HepG2 (cell line): ENCODE data around the gene CREBZF. TPM values are rescaled to one million over a fixed set of nuclear protein-coding genes. Genes with fewer than 3 reads are reported as not detected.
A peak's percentile ranks its signal among the peaks of the same experiment; 100 is the strongest.

Experiments used
- ISX ChIP-seq: sonication (generic); formaldehyde crosslinking; conservative IDR thresholded peaks from 2 replicates; pipeline ENCODE4 v1.5.0; 2020; ENCODE audit warnings: missing genetic modification reagents
- MBD4 ChIP-seq: IDR thresholded peaks from 2 replicates; pipeline ENCODE4 v1.6.1; 2012; ENCODE audit warnings: low read length, inconsistent platforms, borderline replicate concordance
- MTF1 ChIP-seq: sonication (generic); formaldehyde crosslinking; IDR thresholded peaks from 2 replicates; pipeline ENCODE4 v1.5.0; 2020; ENCODE audit warnings: missing genetic modification reagents
- NPAS2 ChIP-seq: sonication (generic); formaldehyde crosslinking; IDR thresholded peaks from 2 replicates; pipeline ENCODE4 v1.8.0; 2022; ENCODE audit warnings: mild to moderate bottlenecking, missing genetic modification reagents, borderline replicate concordance
- NRL ChIP-seq: sonication (generic); formaldehyde crosslinking; IDR thresholded peaks from 2 replicates; pipeline ENCODE4 v1.5.0; 2020; ENCODE audit warnings: missing genetic modification reagents, mild to moderate bottlenecking, moderate library complexity, borderline replicate concordance
- SMYD3 ChIP-seq: sonication (generic); formaldehyde crosslinking; IDR thresholded peaks from 2 replicates; pipeline ENCODE4 v1.8.1; 2023; ENCODE audit warnings: mild to moderate bottlenecking, missing genetic modification reagents
- ZNF460 ChIP-seq: sonication (generic); formaldehyde crosslinking; IDR thresholded peaks from 2 replicates; pipeline ENCODE4 v1.5.1; 2020; ENCODE audit warnings: missing genetic modification reagents, mild to moderate bottlenecking, borderline replicate concordance
- ZNF484 ChIP-seq: sonication (generic); formaldehyde crosslinking; IDR thresholded peaks from 2 replicates; pipeline ENCODE4 v1.5.1; 2020; ENCODE audit warnings: mild to moderate bottlenecking, low read depth, missing genetic modification reagents, borderline replicate concordance
- ZNF670 ChIP-seq: sonication (generic); formaldehyde crosslinking; IDR thresholded peaks from 2 replicates; pipeline ENCODE4 v1.8.0; 2022; ENCODE audit warnings: mild to moderate bottlenecking, missing genetic modification reagents, borderline replicate concordance
- polyA plus RNA-seq, 8 experiments: library from polyadenylated mRNA; depleted of rRNA in 3 of 8; stranded (reverse) in 7 of 8; unstranded in 1 of 8; fragments of >200 nt; fragmentation: Illumina TruSeq in 4 of 8; extraction: Trizol in 4 of 8; gene quantifications; 2 replicates each; pipeline versions ENCODE4 v1.2.1 to v1.2.3, GENCODE V29; 2011 to 2016; ENCODE audit warnings: low read depth in 4 of 8, missing spikeins in 1 of 8, mixed read lengths in 1 of 8; ENCODE audit not compliant: insufficient read depth in 1 of 8
- total RNA-seq, 5 experiments: library from RNA; depleted of rRNA; stranded (reverse); fragments of >200 nt; fragmentation: Illumina TruSeq; extraction: Trizol; gene quantifications; 2 replicates each; pipeline ENCODE4 v1.2.3, GENCODE V29; 2016; ENCODE audit warnings: low read depth in 1 of 5
- TF ChIP-seq, protein P1 (sequence below): sonication (generic); formaldehyde crosslinking; IDR thresholded peaks from 2 replicates; pipeline ENCODE4 v1.5.1; 2020; ENCODE audit warnings: mild to moderate bottlenecking, missing genetic modification reagents, moderate library complexity
- TF ChIP-seq, protein P2 (sequence below): sonication (generic); formaldehyde crosslinking; IDR thresholded peaks from 2 replicates; pipeline ENCODE4 v1.5.0; 2020; ENCODE audit warnings: missing genetic modification reagents
- TF ChIP-seq, protein P3 (sequence below): sonication (generic); formaldehyde crosslinking; IDR thresholded peaks from 2 replicates; pipeline ENCODE4 v1.4.0; 2020; ENCODE audit warnings: missing genetic modification reagents, borderline replicate concordance
- TF ChIP-seq, protein P4 (sequence below): sonication (generic); formaldehyde crosslinking; IDR thresholded peaks from 2 replicates; pipeline ENCODE4 v1.4.0; 2020; ENCODE audit warnings: missing genetic modification reagents

CREBZF gene
- total and polyA plus RNA-seq, 2 of the 13 experiments (the other 11 are each of a cell fraction or from before 2014, with no cell fraction given) = 30.6 to 43.1 TPM

DNA sequence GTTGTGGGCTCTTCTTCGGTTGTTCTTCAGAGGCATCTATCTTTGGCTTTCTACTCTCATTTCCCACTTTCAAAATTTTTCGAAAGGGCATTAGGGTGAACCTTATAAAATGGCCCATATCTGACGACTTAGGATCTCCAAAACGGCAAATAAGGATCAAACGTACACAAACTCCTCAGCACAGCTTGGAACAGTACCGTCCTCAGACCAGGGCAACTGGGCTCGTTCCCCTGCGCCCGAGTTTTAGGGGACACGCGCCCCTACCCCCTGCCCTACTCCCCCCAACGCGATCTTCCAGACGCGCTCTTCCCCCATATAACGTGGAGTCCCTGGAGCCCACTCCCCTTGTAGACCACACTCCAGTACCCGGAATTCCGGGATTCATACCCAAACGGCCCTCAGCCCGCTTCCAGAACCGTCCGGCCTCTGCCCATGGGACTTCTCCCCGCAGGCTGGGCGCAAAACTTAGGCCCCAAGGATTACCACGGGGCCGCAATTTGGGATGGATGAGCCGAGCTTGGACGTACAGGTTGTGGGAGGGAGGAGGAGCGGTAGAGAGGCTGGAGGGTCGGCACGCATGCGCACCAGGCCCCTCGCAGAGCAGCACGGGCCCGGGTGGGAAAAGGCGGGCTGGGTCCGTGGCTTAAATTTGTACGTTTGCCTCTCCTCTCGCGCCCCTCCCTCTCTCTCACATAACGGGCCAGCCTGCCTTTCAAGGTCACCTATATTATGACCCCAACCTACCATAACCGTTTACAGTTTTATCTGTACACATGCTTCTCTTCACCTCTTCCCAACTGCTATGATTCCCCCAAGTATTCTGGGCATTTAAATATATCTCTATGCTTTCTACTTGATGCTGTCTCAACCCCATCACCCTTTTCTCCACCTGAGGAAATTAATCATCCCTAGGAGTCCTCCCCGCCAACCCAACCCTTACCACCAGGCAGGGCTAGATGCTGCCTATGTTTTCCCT lies 17.7 kb upstream of the CREBZF start (continued):
- TF ChIP-seq MTF1 (CRISPR knock-in tag) (no peak), ZNF484 (CRISPR knock-in tag) (no peak), ZNF460 (CRISPR knock-in tag) (no peak), NPAS2 (CRISPR knock-in tag) (no peak), ISX (CRISPR knock-in tag) (no peak), MBD4 (no peak), NRL (CRISPR knock-in tag) (no peak), ZNF670 (CRISPR knock-in tag) (no peak), SMYD3 (CRISPR knock-in tag) (no peak)
- TF ChIP-seq, protein P1, sequence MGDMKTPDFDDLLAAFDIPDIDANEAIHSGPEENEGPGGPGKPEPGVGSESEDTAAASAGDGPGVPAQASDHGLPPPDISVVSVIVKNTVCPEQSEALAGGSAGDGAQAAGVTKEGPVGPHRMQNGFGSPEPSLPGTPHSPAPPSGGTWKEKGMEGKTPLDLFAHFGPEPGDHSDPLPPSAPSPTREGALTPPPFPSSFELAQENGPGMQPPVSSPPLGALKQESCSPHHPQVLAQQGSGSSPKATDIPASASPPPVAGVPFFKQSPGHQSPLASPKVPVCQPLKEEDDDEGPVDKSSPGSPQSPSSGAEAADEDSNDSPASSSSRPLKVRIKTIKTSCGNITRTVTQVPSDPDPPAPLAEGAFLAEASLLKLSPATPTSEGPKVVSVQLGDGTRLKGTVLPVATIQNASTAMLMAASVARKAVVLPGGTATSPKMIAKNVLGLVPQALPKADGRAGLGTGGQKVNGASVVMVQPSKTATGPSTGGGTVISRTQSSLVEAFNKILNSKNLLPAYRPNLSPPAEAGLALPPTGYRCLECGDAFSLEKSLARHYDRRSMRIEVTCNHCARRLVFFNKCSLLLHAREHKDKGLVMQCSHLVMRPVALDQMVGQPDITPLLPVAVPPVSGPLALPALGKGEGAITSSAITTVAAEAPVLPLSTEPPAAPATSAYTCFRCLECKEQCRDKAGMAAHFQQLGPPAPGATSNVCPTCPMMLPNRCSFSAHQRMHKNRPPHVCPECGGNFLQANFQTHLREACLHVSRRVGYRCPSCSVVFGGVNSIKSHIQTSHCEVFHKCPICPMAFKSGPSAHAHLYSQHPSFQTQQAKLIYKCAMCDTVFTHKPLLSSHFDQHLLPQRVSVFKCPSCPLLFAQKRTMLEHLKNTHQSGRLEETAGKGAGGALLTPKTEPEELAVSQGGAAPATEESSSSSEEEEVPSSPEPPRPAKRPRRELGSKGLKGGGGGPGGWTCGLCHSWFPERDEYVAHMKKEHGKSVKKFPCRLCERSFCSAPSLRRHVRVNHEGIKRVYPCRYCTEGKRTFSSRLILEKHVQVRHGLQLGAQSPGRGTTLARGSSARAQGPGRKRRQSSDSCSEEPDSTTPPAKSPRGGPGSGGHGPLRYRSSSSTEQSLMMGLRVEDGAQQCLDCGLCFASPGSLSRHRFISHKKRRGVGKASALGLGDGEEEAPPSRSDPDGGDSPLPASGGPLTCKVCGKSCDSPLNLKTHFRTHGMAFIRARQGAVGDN (CRISPR knock-in tag) = peak; percentile 65
- TF ChIP-seq, protein P2, sequence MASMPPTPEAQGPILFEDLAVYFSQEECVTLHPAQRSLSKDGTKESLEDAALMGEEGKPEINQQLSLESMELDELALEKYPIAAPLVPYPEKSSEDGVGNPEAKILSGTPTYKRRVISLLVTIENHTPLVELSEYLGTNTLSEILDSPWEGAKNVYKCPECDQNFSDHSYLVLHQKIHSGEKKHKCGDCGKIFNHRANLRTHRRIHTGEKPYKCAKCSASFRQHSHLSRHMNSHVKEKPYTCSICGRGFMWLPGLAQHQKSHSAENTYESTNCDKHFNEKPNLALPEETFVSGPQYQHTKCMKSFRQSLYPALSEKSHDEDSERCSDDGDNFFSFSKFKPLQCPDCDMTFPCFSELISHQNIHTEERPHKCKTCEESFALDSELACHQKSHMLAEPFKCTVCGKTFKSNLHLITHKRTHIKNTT (CRISPR knock-in tag) = no peak
- TF ChIP-seq, protein P3, sequence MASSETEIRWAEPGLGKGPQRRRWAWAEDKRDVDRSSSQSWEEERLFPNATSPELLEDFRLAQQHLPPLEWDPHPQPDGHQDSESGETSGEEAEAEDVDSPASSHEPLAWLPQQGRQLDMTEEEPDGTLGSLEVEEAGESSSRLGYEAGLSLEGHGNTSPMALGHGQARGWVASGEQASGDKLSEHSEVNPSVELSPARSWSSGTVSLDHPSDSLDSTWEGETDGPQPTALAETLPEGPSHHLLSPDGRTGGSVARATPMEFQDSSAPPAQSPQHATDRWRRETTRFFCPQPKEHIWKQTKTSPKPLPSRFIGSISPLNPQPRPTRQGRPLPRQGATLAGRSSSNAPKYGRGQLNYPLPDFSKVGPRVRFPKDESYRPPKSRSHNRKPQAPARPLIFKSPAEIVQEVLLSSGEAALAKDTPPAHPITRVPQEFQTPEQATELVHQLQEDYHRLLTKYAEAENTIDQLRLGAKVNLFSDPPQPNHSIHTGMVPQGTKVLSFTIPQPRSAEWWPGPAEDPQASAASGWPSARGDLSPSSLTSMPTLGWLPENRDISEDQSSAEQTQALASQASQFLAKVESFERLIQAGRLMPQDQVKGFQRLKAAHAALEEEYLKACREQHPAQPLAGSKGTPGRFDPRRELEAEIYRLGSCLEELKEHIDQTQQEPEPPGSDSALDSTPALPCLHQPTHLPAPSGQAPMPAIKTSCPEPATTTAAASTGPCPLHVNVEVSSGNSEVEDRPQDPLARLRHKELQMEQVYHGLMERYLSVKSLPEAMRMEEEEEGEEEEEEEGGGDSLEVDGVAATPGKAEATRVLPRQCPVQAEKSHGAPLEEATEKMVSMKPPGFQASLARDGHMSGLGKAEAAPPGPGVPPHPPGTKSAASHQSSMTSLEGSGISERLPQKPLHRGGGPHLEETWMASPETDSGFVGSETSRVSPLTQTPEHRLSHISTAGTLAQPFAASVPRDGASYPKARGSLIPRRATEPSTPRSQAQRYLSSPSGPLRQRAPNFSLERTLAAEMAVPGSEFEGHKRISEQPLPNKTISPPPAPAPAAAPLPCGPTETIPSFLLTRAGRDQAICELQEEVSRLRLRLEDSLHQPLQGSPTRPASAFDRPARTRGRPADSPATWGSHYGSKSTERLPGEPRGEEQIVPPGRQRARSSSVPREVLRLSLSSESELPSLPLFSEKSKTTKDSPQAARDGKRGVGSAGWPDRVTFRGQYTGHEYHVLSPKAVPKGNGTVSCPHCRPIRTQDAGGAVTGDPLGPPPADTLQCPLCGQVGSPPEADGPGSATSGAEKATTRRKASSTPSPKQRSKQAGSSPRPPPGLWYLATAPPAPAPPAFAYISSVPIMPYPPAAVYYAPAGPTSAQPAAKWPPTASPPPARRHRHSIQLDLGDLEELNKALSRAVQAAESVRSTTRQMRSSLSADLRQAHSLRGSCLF (CRISPR knock-in tag) = no peak
- TF ChIP-seq, protein P4, sequence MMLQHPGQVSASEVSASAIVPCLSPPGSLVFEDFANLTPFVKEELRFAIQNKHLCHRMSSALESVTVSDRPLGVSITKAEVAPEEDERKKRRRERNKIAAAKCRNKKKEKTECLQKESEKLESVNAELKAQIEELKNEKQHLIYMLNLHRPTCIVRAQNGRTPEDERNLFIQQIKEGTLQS (CRISPR knock-in tag) = no peak
